KMS-11 (cell line): ENCODE measurements around the gene C19orf67.

Experiments
- H2AFZ ChIP-seq: fragments of 200-600 bp; sonication (generic); 2 replicates; pipeline ENCODE4 v1.6.1; 2016; ENCODE audit warnings: antibody characterized with exemption, mixed run types, low read depth
- H3K27ac ChIP-seq: fragments of 200-600 bp; sonication (generic); 2 replicates; pipeline ENCODE4 v1.6.1; 2016; ENCODE audit warnings: mild to moderate bottlenecking, mixed run types
- H3K27me3 ChIP-seq: fragments of 200-600 bp; sonication (generic); 2 replicates; pipeline ENCODE4 v1.6.1; 2017; ENCODE audit warnings: mild to moderate bottlenecking, low read depth, mixed run types, moderate library complexity; ENCODE audit not compliant: insufficient read depth
- H3K36me3 ChIP-seq: fragments of 200-600 bp; sonication (generic); 2 replicates; pipeline ENCODE4 v1.6.1; 2017; ENCODE audit warnings: mild to moderate bottlenecking, mixed run types; ENCODE audit not compliant: insufficient read depth
- H3K4me1 ChIP-seq: fragments of 200-600 bp; sonication (generic); 2 replicates; pipeline ENCODE4 v1.6.1; 2016; ENCODE audit warnings: mild to moderate bottlenecking, low read depth, mixed run types; ENCODE audit not compliant: poor library complexity, severe bottlenecking
- H3K4me2 ChIP-seq: fragments of 200-600 bp; sonication (generic); 2 replicates; pipeline ENCODE4 v1.7.0; 2016; ENCODE audit warnings: mild to moderate bottlenecking, mixed run types
- H3K4me3 ChIP-seq: fragments of 200-600 bp; sonication (generic); IDR thresholded peaks from 2 replicates; pipeline ENCODE4 v1.6.1; 2017; ENCODE audit warnings: low read depth, low read length, mixed read lengths; ENCODE audit not compliant: insufficient read depth
- H3K79me2 ChIP-seq: fragments of 200-600 bp; sonication (generic); 2 replicates; pipeline ENCODE4 v1.6.1; 2016; ENCODE audit warnings: low read depth, mixed run types; ENCODE audit not compliant: insufficient read depth
- H3K9ac ChIP-seq: fragments of 200-600 bp; sonication (generic); 2 replicates; pipeline ENCODE4 v1.6.1; 2016; ENCODE audit warnings: mild to moderate bottlenecking, mixed run types
- H4K20me1 ChIP-seq: fragments of 200-600 bp; sonication (generic); 2 replicates; pipeline ENCODE4 v1.6.1; 2016; ENCODE audit warnings: mild to moderate bottlenecking, mixed run types; ENCODE audit not compliant: insufficient read depth
- CTCF ChIP-seq: fragments of 200-600 bp; sonication (generic); conservative IDR thresholded peaks from 2 replicates; pipeline ENCODE4 v1.6.1; 2017; ENCODE audit warnings: low read depth, mild to moderate bottlenecking, antibody characterized with exemption, low read length, moderate library complexity, mixed read lengths

Gene C19orf67

DNA sequence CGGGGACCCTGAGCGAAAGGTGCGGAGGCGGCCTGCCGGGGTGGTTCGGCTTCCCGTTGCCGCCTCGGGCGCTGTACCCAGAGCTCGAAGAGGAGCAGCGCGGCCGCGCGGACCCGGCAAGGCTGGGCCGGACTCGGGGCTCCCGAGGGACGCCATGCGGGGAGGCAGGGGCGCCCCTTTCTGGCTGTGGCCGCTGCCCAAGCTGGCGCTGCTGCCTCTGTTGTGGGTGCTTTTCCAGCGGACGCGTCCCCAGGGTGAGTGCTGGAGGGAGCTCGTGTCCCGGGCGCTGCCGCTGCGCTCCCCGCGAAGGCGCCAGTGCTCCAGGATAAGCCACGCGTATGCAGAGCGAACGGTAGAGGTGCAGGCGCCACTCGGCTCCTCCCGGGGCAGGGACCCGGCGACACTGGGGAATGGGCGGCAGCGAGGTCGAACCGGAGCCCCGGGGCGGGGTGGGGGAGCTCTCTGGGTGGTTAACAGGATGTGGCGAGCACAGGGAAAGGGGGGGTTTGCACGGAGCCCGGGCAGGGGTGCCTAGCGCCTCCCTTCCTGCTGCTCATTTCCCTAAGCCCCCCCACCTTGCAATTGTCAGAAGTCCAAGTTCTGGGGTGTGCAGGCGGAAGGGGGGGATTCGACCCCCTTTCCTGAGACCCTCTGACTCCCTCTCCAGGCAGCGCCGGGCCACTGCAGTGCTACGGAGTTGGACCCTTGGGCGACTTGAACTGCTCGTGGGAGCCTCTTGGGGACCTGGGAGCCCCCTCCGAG lies 53.7 kb downstream of the C19orf67 start, which contains the start of gene IL27RA:
Gene IL27RA (plus strand): TSS at position 44 of the 762 bp plus-strand sequence. CDS start 111 bp downstream, at position 155.
- H2AFZ ChIP-seq = peak within 1 kb of the TSS; percentile 89
- peak within 1 kb of the TSS; percentile 32 for H3K4me3 ChIP-seq
- no peaks in the 10 kb centered on the region for H3K27me3 ChIP-seq
- no peaks in the 10 kb centered on the region for H3K36me3 ChIP-seq
- H3K27ac ChIP-seq = peak within 1 kb of the TSS; percentile 84
- peaks cover 10% of the 10 kb centered on the region for H3K79me2 ChIP-seq
- H3K4me2 ChIP-seq = peak within 1 kb of the TSS; percentile 78
- peak; percentile 66 for TF ChIP-seq CTCF
- peak within 1 kb of the TSS; percentile 91 for H3K9ac ChIP-seq
- H3K4me1 ChIP-seq = peaks cover 9% of the 10 kb centered on the region
- no peaks in the 10 kb centered on the region for H4K20me1 ChIP-seq
